SU-DHL-6 (cell line): ENCODE measurements around the gene COL13A1.

Source experiments
- H2AFZ ChIP-seq: fragments of 200-600 bp; sonication (generic); 2 replicates; pipeline ENCODE4 v1.6.1; 2014; ENCODE audit warnings: low read depth, mild to moderate bottlenecking, moderate library complexity, mixed read lengths, antibody characterized with exemption, low read length; ENCODE audit not compliant: severe bottlenecking
- H3F3A ChIP-seq: fragments of 200-600 bp; shearing (Covaris generic); 2 replicates; pipeline ENCODE4 v1.6.0; 2016; ENCODE audit warnings: antibody characterized with exemption, mild to moderate bottlenecking; ENCODE audit not compliant: insufficient read depth
- H3K27ac ChIP-seq: fragments of 200-600 bp; sonication (generic); 2 replicates; pipeline ENCODE4 v1.5.1; 2016; ENCODE audit warnings: low read depth, mild to moderate bottlenecking, low read length, moderate library complexity, mixed read lengths
- H3K27me3 ChIP-seq: fragments of 200-600 bp; sonication (generic), shearing (Covaris generic); 2 replicates; pipeline ENCODE4 v1.6.0; 2014; ENCODE audit warnings: mild to moderate bottlenecking, low read length
- H3K36me3 ChIP-seq: fragments of 200-600 bp; sonication (generic); 2 replicates; pipeline ENCODE4 v1.6.1; 2014; ENCODE audit warnings: mild to moderate bottlenecking, low read length, mixed read lengths
- H3K4me2 ChIP-seq: fragments of 300-600, 200-600 bp; shearing (Covaris generic), sonication (generic); 2 replicates; pipeline ENCODE4 v1.6.0; 2014; ENCODE audit warnings: low read length, low read depth, mild to moderate bottlenecking; ENCODE audit not compliant: poor library complexity, severe bottlenecking
- H3K4me3 ChIP-seq: fragments of 200-600 bp; sonication (generic); 2 replicates; pipeline ENCODE4 v1.5.1; 2014; ENCODE audit warnings: antibody characterized with exemption, low read length, mild to moderate bottlenecking, mixed read lengths; ENCODE audit not compliant: insufficient read depth, poor library complexity, severe bottlenecking
- H3K79me2 ChIP-seq: fragments of 200-600 bp; sonication (generic); 2 replicates; pipeline ENCODE4 v1.6.1; 2014; ENCODE audit warnings: mild to moderate bottlenecking, low read length, moderate library complexity; ENCODE audit not compliant: insufficient read depth
- H3K9ac ChIP-seq: fragments of 200-600 bp; sonication (generic); 2 replicates; pipeline ENCODE4 v1.7.0; 2014; ENCODE audit warnings: mild to moderate bottlenecking, low read length
- H3K9me2 ChIP-seq: fragments of 200-600 bp; sonication (generic); replicated peaks from 2 replicates; pipeline ENCODE4 v1.6.1; 2014; ENCODE audit warnings: low read length; ENCODE audit not compliant: insufficient read depth
- H3K9me3 ChIP-seq: fragments of 200-600 bp; sonication (generic); 2 replicates; pipeline ENCODE4 v1.6.1; 2014; ENCODE audit warnings: low read length, mixed read lengths; ENCODE audit not compliant: insufficient read depth
- H4K20me1 ChIP-seq: fragments of 200-600 bp; sonication (generic); 2 replicates; pipeline ENCODE4 v1.6.1; 2014; ENCODE audit warnings: low read depth, mild to moderate bottlenecking, antibody characterized with exemption, low read length, moderate library complexity, mixed read lengths
- CTCF ChIP-seq: fragments of 200-600 bp; sonication (generic); IDR thresholded peaks from one replicate; pipeline ENCODE4 v1.5.1; 2017; ENCODE audit warnings: antibody characterized with exemption, mild to moderate bottlenecking, low read length, moderate library complexity; ENCODE audit not compliant: insufficient read depth, poor library complexity, severe bottlenecking
- EZH2phosphoT487 ChIP-seq: fragments of 200-600 bp; sonication (generic), shearing (Covaris generic); conservative IDR thresholded peaks from 2 replicates; pipeline ENCODE4 v1.6.1; 2018; ENCODE audit warnings: mild to moderate bottlenecking, antibody characterized with exemption, low read length, moderate library complexity, mixed read lengths

The COL13A1 gene

GRCh38 chr10:69958556-69958902, 156.8 kb downstream of the COL13A1 start:
- no peaks in the 10 kb centered on the region for H3K79me2 ChIP-seq
- no peaks in the 10 kb centered on the region for H3K27me3 ChIP-seq

GRCh38 chr10:69959911-69960310, 158.2 kb downstream of the COL13A1 start:
- no peaks in the 10 kb centered on the region for H3K27me3 ChIP-seq

More at GRCh38 chr10:69958556-69958902, 156.8 kb downstream of the COL13A1 start:
- no peaks in the 10 kb centered on the region for H3K9me3 ChIP-seq
- no peaks in the 10 kb centered on the region for H4K20me1 ChIP-seq
- no peak overlapping the region for H3K4me2 ChIP-seq
- H2AFZ ChIP-seq = no peak overlapping the region
- H3K36me3 ChIP-seq = no peaks in the 10 kb centered on the region
- no peak overlapping the region for H3K27ac ChIP-seq
- H3F3A ChIP-seq = no peaks in the 10 kb centered on the region
- H3K9ac ChIP-seq = no peak overlapping the region
- no peaks in the 10 kb centered on the region for H3K9me2 ChIP-seq
- no peak overlapping the region for H3K4me3 ChIP-seq
- no peak for TF ChIP-seq EZH2phosphoT487
- no peak for TF ChIP-seq CTCF

GRCh38 chr10:69960606-69960987, 158.9 kb downstream of the COL13A1 start:
- TF ChIP-seq EZH2phosphoT487 (no peak), CTCF (no peak)
- Histone ChIP-seq H4K20me1 (no peaks in the 10 kb centered on the region), H3K36me3 (no peaks in the 10 kb centered on the region), H3K4me2 (no peak overlapping the region), H3K79me2 (no peaks in the 10 kb centered on the region), H3K27ac (no peak overlapping the region), H3K9ac (no peak overlapping the region), H3K9me2 (no peaks in the 10 kb centered on the region), H3K4me3 (no peak overlapping the region), H3K9me3 (no peaks in the 10 kb centered on the region), H3K27me3 (no peaks in the 10 kb centered on the region), H3F3A (no peaks in the 10 kb centered on the region), H2AFZ (no peak overlapping the region)

More at GRCh38 chr10:69959911-69960310, 158.2 kb downstream of the COL13A1 start:
- Histone ChIP-seq H3K36me3 (no peaks in the 10 kb centered on the region), H3K9ac (no peak overlapping the region), H3K4me3 (no peak overlapping the region), H3K9me2 (no peaks in the 10 kb centered on the region), H3K4me2 (no peak overlapping the region), H4K20me1 (no peaks in the 10 kb centered on the region), H3K27ac (no peak overlapping the region), H3F3A (no peaks in the 10 kb centered on the region), H2AFZ (no peak overlapping the region), H3K9me3 (no peaks in the 10 kb centered on the region), H3K79me2 (no peaks in the 10 kb centered on the region)
- no peak for TF ChIP-seq CTCF
- no peak for TF ChIP-seq EZH2phosphoT487
